ENCODE results near the gene AP2B1.

DNA sequence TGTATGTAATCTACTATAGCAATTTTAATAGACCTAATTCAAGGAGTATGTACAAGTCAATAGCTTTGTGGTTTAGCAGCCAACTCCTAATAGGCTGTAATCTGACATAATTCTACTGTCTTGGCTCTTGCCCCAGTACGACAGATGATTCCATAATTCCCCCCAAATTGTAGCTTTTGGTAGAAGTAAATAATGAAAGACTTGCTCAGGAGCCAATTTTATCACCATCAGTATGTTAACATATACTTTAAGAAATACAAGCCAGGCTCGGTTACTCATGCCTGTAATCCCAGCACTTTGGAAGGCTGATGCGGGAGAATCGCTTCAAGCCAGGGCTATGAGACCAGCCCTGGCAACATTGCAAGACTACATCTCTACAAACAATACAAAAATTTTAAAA is 53.9 kb downstream of the AP2B1 start:
- TF ChIP-seq, protein P1, sequence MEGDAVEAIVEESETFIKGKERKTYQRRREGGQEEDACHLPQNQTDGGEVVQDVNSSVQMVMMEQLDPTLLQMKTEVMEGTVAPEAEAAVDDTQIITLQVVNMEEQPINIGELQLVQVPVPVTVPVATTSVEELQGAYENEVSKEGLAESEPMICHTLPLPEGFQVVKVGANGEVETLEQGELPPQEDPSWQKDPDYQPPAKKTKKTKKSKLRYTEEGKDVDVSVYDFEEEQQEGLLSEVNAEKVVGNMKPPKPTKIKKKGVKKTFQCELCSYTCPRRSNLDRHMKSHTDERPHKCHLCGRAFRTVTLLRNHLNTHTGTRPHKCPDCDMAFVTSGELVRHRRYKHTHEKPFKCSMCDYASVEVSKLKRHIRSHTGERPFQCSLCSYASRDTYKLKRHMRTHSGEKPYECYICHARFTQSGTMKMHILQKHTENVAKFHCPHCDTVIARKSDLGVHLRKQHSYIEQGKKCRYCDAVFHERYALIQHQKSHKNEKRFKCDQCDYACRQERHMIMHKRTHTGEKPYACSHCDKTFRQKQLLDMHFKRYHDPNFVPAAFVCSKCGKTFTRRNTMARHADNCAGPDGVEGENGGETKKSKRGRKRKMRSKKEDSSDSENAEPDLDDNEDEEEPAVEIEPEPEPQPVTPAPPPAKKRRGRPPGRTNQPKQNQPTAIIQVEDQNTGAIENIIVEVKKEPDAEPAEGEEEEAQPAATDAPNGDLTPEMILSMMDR (IDR thresholded peaks at IDR 0.05): no peak
- TF ChIP-seq POLR2A (IDR thresholded peaks at IDR 0.05): no peak

All from body of pancreas (tissue), 4 donors.